Vagina (tissue), 2 donors: ENCODE results near the gene ZNF410.

ENCODE experiments used
- CTCF ChIP-seq, 3 experiments: fragments of 450-650 bp in 2 of 3; fragments of 200-600 bp in 1 of 3; sonication (generic) in 1 of 3; IDR thresholded peaks; one replicate each; pipeline ENCODE4 v1.5.1; 2017 to 2019; ENCODE audit warnings: antibody characterized with exemption in 3 of 3, mild to moderate bottlenecking in 2 of 3, moderate library complexity in 2 of 3
- POLR2A ChIP-seq, 2 donors: fragments of 450-650 bp; IDR thresholded peaks; one replicate each; pipeline ENCODE4 v1.6.1; 2017; ENCODE audit warnings: antibody characterized with exemption in 2 of 2, mild to moderate bottlenecking in 2 of 2, moderate library complexity in 2 of 2

- TF ChIP-seq CTCF (IDR thresholded peaks at IDR 0.05): no peak
- TF ChIP-seq POLR2A (IDR thresholded peaks at IDR 0.05): no peak
These were observed 13.0 kb upstream of the ZNF410 start for GRCh38 chr14:73873660-73874059.
